ENCODE data around the gene FOXJ1. TPM values are rescaled to one million over a fixed set of nuclear protein-coding genes. Genes with fewer than 3 reads are reported as not detected.

Gene FOXJ1
- total RNA-seq, 2 experiments from 2014 or later: 0.63 to 0.89 TPM

GRCh38 chr17:76092526-76093413 is 48.3 kb downstream of the FOXJ1 start:
- TF ChIP-seq CTCF (IDR thresholded peaks at IDR 0.05): no peak
- H3K9me3 ChIP-seq (ENCODE audit: control insufficient read depth in 1 of 2, insufficient read depth in 1 of 2, low read length in 2 of 2): no peaks in the 10 kb centered on the region
- Mint-ChIP-seq H3K27me3 (no peaks in the 10 kb centered on the region), H3K9me3 (no peaks in the 10 kb centered on the region), H3K4me1 (ENCODE audit: low read depth) (peaks cover 5% of the 10 kb centered on the region), H3K27ac (peak overlapping the region; percentile 58), H3K4me3 (no peak overlapping the region), H3K36me3 (ENCODE audit: low read depth) (peaks cover 86% of the 10 kb centered on the region)
- peaks cover 12% of the 10 kb centered on the region for H3K4me1 ChIP-seq (ENCODE audit: insufficient read depth, low read length)
- CTCF ChIA-PET: interaction anchor here (1.2 kb wide), 1 partner anchor 28 kb away, joined by 3 read pairs; no protein-coding TSS in a partner anchor
- no peak overlapping the region for H3K27ac ChIP-seq (ENCODE audit: low read depth in 1 of 2, low read length in 2 of 2)
- H3K4me3 ChIP-seq (ENCODE audit: low read length): no peak overlapping the region
- ATAC-seq (ENCODE audit: poor library complexity) (no peak), DNase-seq (peak in 1 of 14 experiments; percentile 8)
- POLR2A ChIA-PET: interaction anchor here (1.8 kb wide), 1 partner anchor 10 kb away, joined by 8 read pairs; the partner anchor contains the start of gene EXOC7
- intact Hi-C loops (cut with DNase I, micrococcal nuclease): no loop called here
- H3K36me3 ChIP-seq (ENCODE audit: insufficient read depth, low read length): peaks cover 98% of the 10 kb centered on the region
- H3K27me3 ChIP-seq (ENCODE audit: control insufficient read depth in 1 of 2, insufficient read depth in 2 of 2, low read length in 2 of 2): no peaks in the 10 kb centered on the region

GRCh38 chr17:76091526-76092286 is 49.3 kb downstream of the FOXJ1 start:
- Histone ChIP-seq H3K27me3 (ENCODE audit: control insufficient read depth in 1 of 2, insufficient read depth in 2 of 2, low read length in 2 of 2) (no peaks in the 10 kb centered on the region), H3K4me1 (ENCODE audit: insufficient read depth, low read length) (peaks cover 12% of the 10 kb centered on the region), H3K36me3 (ENCODE audit: insufficient read depth, low read length) (peaks cover 98% of the 10 kb centered on the region), H3K27ac (ENCODE audit: low read depth in 1 of 2, low read length in 2 of 2) (no peak overlapping the region), H3K9me3 (ENCODE audit: control insufficient read depth in 1 of 2, insufficient read depth in 1 of 2, low read length in 2 of 2) (no peaks in the 10 kb centered on the region), H3K4me3 (ENCODE audit: low read length) (no peak overlapping the region)
- H3K4me3 Mint-ChIP-seq: peak overlapping the region; percentile 30
- ChIA-PET CTCF (no interaction called here), POLR2A (interaction anchor here (1.8 kb wide), 1 partner anchor 11 kb away, joined by 8 read pairs; the partner anchor contains the start of gene EXOC7)
- peak overlapping the region; percentile 83 for H3K27ac Mint-ChIP-seq
- H3K36me3 Mint-ChIP-seq (ENCODE audit: low read depth): peaks cover 84% of the 10 kb centered on the region
- peak in 5 of 14 experiments; percentile 22 to 57 (median 36) for DNase-seq
- H3K9me3 Mint-ChIP-seq: no peaks in the 10 kb centered on the region
- intact Hi-C loops (cut with DNase I, micrococcal nuclease): no loop called here
- H3K4me1 Mint-ChIP-seq (ENCODE audit: low read depth): peaks cover 5% of the 10 kb centered on the region
- no peaks in the 10 kb centered on the region for H3K27me3 Mint-ChIP-seq
- peak; percentile 79 for ATAC-seq (ENCODE audit: poor library complexity)
- TF ChIP-seq CTCF (IDR thresholded peaks at IDR 0.05): no peak

GRCh38 chr17:76090517-76091129 is 50.4 kb downstream of the FOXJ1 start:
- Mint-ChIP-seq H3K27ac (no peak overlapping the region), H3K27me3 (no peaks in the 10 kb centered on the region), H3K36me3 (ENCODE audit: low read depth) (peaks cover 86% of the 10 kb centered on the region), H3K4me1 (ENCODE audit: low read depth) (peaks cover 5% of the 10 kb centered on the region), H3K4me3 (no peak overlapping the region), H3K9me3 (no peaks in the 10 kb centered on the region)
- TF ChIP-seq CTCF (IDR thresholded peaks at IDR 0.05): no peak
- no peak overlapping the region for H3K27ac ChIP-seq (ENCODE audit: low read depth in 1 of 2, low read length in 2 of 2)
- CTCF ChIA-PET: no interaction called here
- H3K36me3 ChIP-seq (ENCODE audit: insufficient read depth, low read length): peaks cover 98% of the 10 kb centered on the region
- H3K4me3 ChIP-seq (ENCODE audit: low read length): no peak overlapping the region
- H3K27me3 ChIP-seq (ENCODE audit: control insufficient read depth in 1 of 2, insufficient read depth in 2 of 2, low read length in 2 of 2): no peaks in the 10 kb centered on the region
- peaks cover 12% of the 10 kb centered on the region for H3K4me1 ChIP-seq (ENCODE audit: insufficient read depth, low read length)
- POLR2A ChIA-PET: interaction anchor here (1.4 kb wide), 1 partner anchor 11 kb away, joined by 4 read pairs; the partner anchor contains the start of gene ZACN
- DNase-seq (peak in 1 of 14 experiments; percentile 7), ATAC-seq (ENCODE audit: poor library complexity) (no peak)
- H3K9me3 ChIP-seq (ENCODE audit: control insufficient read depth in 1 of 2, insufficient read depth in 1 of 2, low read length in 2 of 2): no peaks in the 10 kb centered on the region
- intact Hi-C loops (cut with DNase I, micrococcal nuclease): no loop called here
